ENCODE results near the gene ODAD4. TPM values are rescaled to one million over a fixed set of nuclear protein-coding genes. Genes with fewer than 3 reads are reported as not detected.

Gene ODAD4
- total RNA-seq, 1 experiment from 2014 or later, result 0.98 TPM

DNA sequence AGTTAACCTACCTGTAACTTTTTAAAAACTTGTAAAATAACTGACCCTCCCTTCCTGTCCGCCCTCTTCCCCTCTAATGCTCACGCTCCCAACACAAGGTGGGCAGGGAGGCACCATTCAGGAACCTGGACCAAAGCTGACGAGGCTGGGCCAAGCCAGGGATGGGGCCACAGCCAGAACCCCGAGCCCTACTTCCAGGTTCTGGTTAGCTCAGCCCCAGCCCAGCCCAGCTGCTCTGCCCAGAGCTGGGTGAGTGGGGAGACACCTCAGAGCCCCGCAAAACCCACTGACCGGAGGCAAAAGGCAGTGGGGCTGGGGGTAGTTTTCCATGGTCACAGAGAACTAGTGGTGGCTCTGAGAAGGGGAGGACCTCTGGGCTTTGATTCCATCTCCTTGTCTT lies 43.6 kb downstream of the ODAD4 start:
- intact Hi-C loops (cut with micrococcal nuclease), result no loop called here
- no peaks in the 10 kb centered on the region for H3K9me2 ChIP-seq (ENCODE audit: insufficient read depth)
- BruUV-seq (replicated peaks), result no TSS peak
- H3K4me1 ChIP-seq (ENCODE audit: control insufficient read depth in 1 of 2, insufficient read depth in 2 of 2, low read length in 2 of 2), result 0 out of 4 replicates have a peak, but pooled peaks cover 0 to 2% of the 10 kb centered on the region in 2 experiments
- H3K4me3 ChIP-seq (replicated peaks in 1 of 2; ENCODE audit: low read depth in 1 of 2, low read length in 2 of 2), result no peak overlapping the region
- 0 out of 2 replicates have a peak, but pooled peaks have one; percentile 9 for TF ChIP-seq POLR2AphosphoS5 (IDR thresholded peaks at IDR 0.05; ENCODE audit: low read depth, low read length)
- TF ChIP-seq CBX3 (IDR thresholded peaks at IDR 0.05; ENCODE audit: low read depth), result no peak
- no peak for TF ChIP-seq ELF1 (IDR thresholded peaks at IDR 0.05; ENCODE audit: borderline replicate concordance, low read depth)
- H3K27ac ChIP-seq (ENCODE audit: low read depth, low read length), result no peak overlapping the region
- CTCF ChIA-PET, result no interaction called here
- H4K20me1 ChIP-seq (ENCODE audit: insufficient read depth), result no peaks in the 10 kb centered on the region
- ATAC-seq, result no peak
- no peak overlapping the region for H2AFZ ChIP-seq (ENCODE audit: low read depth, low read length, poor library complexity, severe bottlenecking)
- RAD21 ChIA-PET (ENCODE audit: low non-redundant PET in 1 of 2, low total read pairs in 2 of 2, uncharacterized antibody in 2 of 2, unreplicated experiment in 2 of 2), result no interaction called here
- no peak overlapping the region for H3K4me2 ChIP-seq (ENCODE audit: low read length)
- peaks cover 5% of the 10 kb centered on the region; the same call in 1 of the 2 replicates for H3K79me2 ChIP-seq (ENCODE audit: insufficient read depth, low read length)
- peaks cover 43 to 44% of the 10 kb centered on the region in 2 experiments; a peak in 3 of 4 replicates for H3K36me3 ChIP-seq (ENCODE audit: control insufficient read depth in 1 of 2, insufficient read depth in 2 of 2, low read length in 2 of 2)
- DNase-seq (ENCODE audit: low read depth, low spot score), result no peak
- no peaks in the 10 kb centered on the region for H3K9me3 ChIP-seq (ENCODE audit: control insufficient read depth in 1 of 2, insufficient read depth in 1 of 2, low read depth in 1 of 2, low read length in 2 of 2)
- no peak overlapping the region for H3K9ac ChIP-seq (ENCODE audit: low read length)
- POLR2A ChIA-PET, result no interaction called here
- no peaks in the 10 kb centered on the region for H3K27me3 ChIP-seq (ENCODE audit: insufficient read depth, low read length)

DNA sequence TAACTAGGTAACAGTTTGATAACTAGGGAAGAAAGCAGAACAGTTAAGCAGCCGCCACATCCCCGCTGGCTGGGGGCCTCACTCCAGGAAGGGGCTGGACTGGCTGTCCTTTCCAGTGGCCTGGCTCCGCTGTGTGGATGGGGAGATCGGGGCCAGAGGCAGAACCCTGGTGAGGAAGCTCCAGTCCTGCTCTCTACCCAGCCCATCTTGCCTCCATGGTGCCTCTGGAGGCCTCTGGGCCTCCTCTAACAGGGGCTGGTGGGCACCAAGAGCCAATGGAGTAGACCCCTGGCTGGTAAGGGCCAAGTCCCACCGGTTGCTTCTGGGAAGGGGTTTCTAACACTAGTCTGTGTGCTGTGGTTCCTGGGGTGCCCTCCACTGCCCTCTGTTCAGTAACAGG lies 44.2 kb downstream of the ODAD4 start:
- no peak for TF ChIP-seq EZH2 (IDR thresholded peaks at IDR 0.05)
- Histone ChIP-seq H3K79me2 (ENCODE audit: insufficient read depth, low read length) (peaks cover 5% of the 10 kb centered on the region; the same call in 1 of the 2 replicates), H3K9me2 (ENCODE audit: insufficient read depth) (no peaks in the 10 kb centered on the region), H3K27ac (ENCODE audit: low read depth, low read length) (peak overlapping the region; percentile 5; the same call in 1 of the 2 replicates), H3K4me1 (ENCODE audit: control insufficient read depth in 1 of 2, insufficient read depth in 2 of 2, low read length in 2 of 2) (0 out of 4 replicates have a peak, but pooled peaks cover 0 to 2% of the 10 kb centered on the region in 2 experiments), H3K4me3 (replicated peaks in 1 of 2; ENCODE audit: low read depth in 1 of 2, low read length in 2 of 2) (no peak overlapping the region), H4K20me1 (ENCODE audit: insufficient read depth) (no peaks in the 10 kb centered on the region), H2AFZ (ENCODE audit: low read depth, low read length, poor library complexity, severe bottlenecking) (no peak overlapping the region), H3K27me3 (ENCODE audit: insufficient read depth, low read length) (no peaks in the 10 kb centered on the region), H3K36me3 (ENCODE audit: control insufficient read depth in 1 of 2, insufficient read depth in 2 of 2, low read length in 2 of 2) (peaks cover 40 to 44% of the 10 kb centered on the region in 2 experiments; a peak in 3 of 4 replicates), H3K4me2 (ENCODE audit: low read length) (no peak overlapping the region), H3K9me3 (ENCODE audit: control insufficient read depth in 1 of 2, insufficient read depth in 1 of 2, low read depth in 1 of 2, low read length in 2 of 2) (no peaks in the 10 kb centered on the region), H3K9ac (ENCODE audit: low read length) (no peak overlapping the region)
- ChIA-PET RAD21 (ENCODE audit: low non-redundant PET in 1 of 2, low total read pairs in 2 of 2, uncharacterized antibody in 2 of 2, unreplicated experiment in 2 of 2) (no interaction called here), POLR2A (no interaction called here), CTCF (no interaction called here)
- DNase-seq (ENCODE audit: low read depth, low spot score), result no peak
- intact Hi-C loops (cut with micrococcal nuclease), result no loop called here
- no TSS peak for BruUV-seq (replicated peaks)
- ATAC-seq, result no peak
